Activated CD8-positive, alpha-beta T cell treated with anti-CD3 and anti-CD28 coated beads for 36 hours (primary cell): ENCODE measurements around the gene BLM. TPM values are rescaled to one million over a fixed set of nuclear protein-coding genes. Genes with fewer than 3 reads are reported as not detected.

Source experiments
- ATAC-seq: fragments of 200-7000 bp; cut with Tn5 transposase; one replicate; pipeline ENCODE4 v1.10.0; 2021; ENCODE audit warnings: mild to moderate bottlenecking, moderate library complexity
- CTCF ChIA-PET: fragments of 350-600 bp; sonication (Branson Sonifier 250); formaldehyde crosslinking; loops from one replicate; lab custom pipeline; 2021; ENCODE audit warnings: antibody characterized with exemption; lab: Charles Lee
- POLR2A ChIA-PET: fragments of 350-600 bp; sonication (Branson Sonifier 250); formaldehyde crosslinking; loops from one replicate; lab custom pipeline; 2021; ENCODE audit warnings: antibody characterized with exemption; lab: Charles Lee
- DNase-seq: peaks from one replicate; pipeline ENCODE4 v3.0.0-alpha.2; 2020
- H3K27ac Mint-ChIP-seq: one replicate; pipeline ENCODE4 v1.8.0; 2021; ENCODE audit warnings: mild to moderate bottlenecking, mixed read lengths
- H3K27me3 Mint-ChIP-seq: one replicate; pipeline ENCODE4 v1.8.0; 2021; ENCODE audit warnings: mixed read lengths
- H3K36me3 Mint-ChIP-seq: one replicate; pipeline ENCODE4 v1.8.0; 2021; ENCODE audit warnings: low read depth, mixed read lengths
- H3K4me1 Mint-ChIP-seq: one replicate; pipeline ENCODE4 v1.8.0; 2021; ENCODE audit warnings: low read depth, mixed read lengths
- H3K4me3 Mint-ChIP-seq: one replicate; pipeline ENCODE4 v1.8.0; 2021; ENCODE audit warnings: mild to moderate bottlenecking, moderate library complexity, mixed read lengths
- H3K9me3 Mint-ChIP-seq: one replicate; pipeline ENCODE4 v1.8.0; 2021; ENCODE audit warnings: mixed read lengths
- intact Hi-C: fragments of 100-400 bp; cut with micrococcal nuclease; formaldehyde crosslinking; loops from one replicate; pipeline ENCODE4 v1.10.0; 2022
- total RNA-seq, 2 experiments: library from RNA; stranded (reverse); gene quantifications; one replicate each; pipeline ENCODE4 v1.2.3, GENCODE V29; 2021
- TF ChIP-seq, protein P1 (sequence below): fragments of 200-600 bp; IDR thresholded peaks from one replicate; pipeline ENCODE4 v1.8.0; 2022; ENCODE audit warnings: antibody characterized with exemption, mild to moderate bottlenecking

BLM gene
- total RNA-seq, 2 experiments from 2014 or later = 45.2 to 53.6 TPM

DNA sequence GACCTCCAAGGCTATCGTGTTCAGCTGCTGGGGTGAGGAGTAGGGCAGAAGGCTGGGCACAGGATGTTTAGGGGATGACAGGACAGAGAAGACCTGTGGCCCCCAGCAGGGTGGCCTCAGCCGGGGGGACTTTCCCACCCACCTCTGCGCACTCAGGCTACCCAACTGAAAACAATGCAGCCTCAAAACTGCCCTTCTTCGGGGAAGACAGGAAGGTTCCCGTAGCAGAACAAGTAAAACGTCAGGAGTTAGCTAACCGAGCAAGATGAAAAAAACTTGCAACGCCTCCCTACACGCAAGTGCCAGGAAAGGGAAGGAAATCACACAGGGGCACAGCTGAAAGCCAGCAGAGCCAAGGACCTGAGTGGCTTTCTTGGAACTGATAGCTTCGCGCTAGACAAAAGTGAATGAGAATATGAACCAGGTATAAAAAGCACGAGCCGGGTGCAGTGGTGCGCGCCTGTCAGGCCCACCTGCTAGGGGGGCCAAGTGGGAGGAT, 112.8 kb downstream of the BLM start:
- no peaks in the 10 kb centered on the region for H3K36me3 Mint-ChIP-seq
- TF ChIP-seq, protein P1, sequence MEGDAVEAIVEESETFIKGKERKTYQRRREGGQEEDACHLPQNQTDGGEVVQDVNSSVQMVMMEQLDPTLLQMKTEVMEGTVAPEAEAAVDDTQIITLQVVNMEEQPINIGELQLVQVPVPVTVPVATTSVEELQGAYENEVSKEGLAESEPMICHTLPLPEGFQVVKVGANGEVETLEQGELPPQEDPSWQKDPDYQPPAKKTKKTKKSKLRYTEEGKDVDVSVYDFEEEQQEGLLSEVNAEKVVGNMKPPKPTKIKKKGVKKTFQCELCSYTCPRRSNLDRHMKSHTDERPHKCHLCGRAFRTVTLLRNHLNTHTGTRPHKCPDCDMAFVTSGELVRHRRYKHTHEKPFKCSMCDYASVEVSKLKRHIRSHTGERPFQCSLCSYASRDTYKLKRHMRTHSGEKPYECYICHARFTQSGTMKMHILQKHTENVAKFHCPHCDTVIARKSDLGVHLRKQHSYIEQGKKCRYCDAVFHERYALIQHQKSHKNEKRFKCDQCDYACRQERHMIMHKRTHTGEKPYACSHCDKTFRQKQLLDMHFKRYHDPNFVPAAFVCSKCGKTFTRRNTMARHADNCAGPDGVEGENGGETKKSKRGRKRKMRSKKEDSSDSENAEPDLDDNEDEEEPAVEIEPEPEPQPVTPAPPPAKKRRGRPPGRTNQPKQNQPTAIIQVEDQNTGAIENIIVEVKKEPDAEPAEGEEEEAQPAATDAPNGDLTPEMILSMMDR = no peak
- no peaks in the 10 kb centered on the region for H3K27me3 Mint-ChIP-seq
- DNase-seq (peak; percentile 86), ATAC-seq (peak; percentile 90)
- peak overlapping the region; percentile 44 for H3K4me3 Mint-ChIP-seq
- intact Hi-C loops = no loop called here
- CTCF ChIA-PET = interaction anchor here (0.6 to 1.4 kb wide), 6 partner anchors 8 to 173 kb away, joined by 3 to 6 read pairs (median 4); partner anchors contain the start of gene HDDC3
- peak overlapping the region; percentile 88 for H3K27ac Mint-ChIP-seq
- peaks cover 29% of the 10 kb centered on the region for H3K4me1 Mint-ChIP-seq
- no peaks in the 10 kb centered on the region for H3K9me3 Mint-ChIP-seq
- POLR2A ChIA-PET = interaction anchor here (0.9 to 2.8 kb wide), 10 partner anchors 8 to 55 kb away, joined by 3 to 16 read pairs (median 5); no protein-coding TSS in a partner anchor

GRCh38 chr15:90834626-90835025, 117.5 kb downstream of the BLM start:
- ATAC-seq = no peak
- Mint-ChIP-seq H3K4me3 (no peak overlapping the region), H3K9me3 (peaks cover 2% of the 10 kb centered on the region), H3K27me3 (no peaks in the 10 kb centered on the region), H3K4me1 (peaks cover 53% of the 10 kb centered on the region), H3K36me3 (no peaks in the 10 kb centered on the region), H3K27ac (peak overlapping the region; percentile 46)
- no peak for DNase-seq
- ChIA-PET POLR2A (interaction anchor here (1.2 kb wide), 1 partner anchor 39 kb away, joined by 3 read pairs; no protein-coding TSS in a partner anchor), CTCF (interaction anchor here (1.7 kb wide), 1 partner anchor 99 kb away, joined by 3 read pairs; no protein-coding TSS in a partner anchor)
- intact Hi-C loops = loop anchor here (5.0 kb wide), 1 partner anchor 38 kb away; no protein-coding TSS in a partner anchor
- TF ChIP-seq, protein P1 = no peak

GRCh38 chr15:90836296-90836871, 119.2 kb downstream of the BLM start:
- H3K4me1 Mint-ChIP-seq = peaks cover 45% of the 10 kb centered on the region
- intact Hi-C loops = loop anchor here (5.0 kb wide), 1 partner anchor 36 kb away; no protein-coding TSS in a partner anchor
- H3K4me3 Mint-ChIP-seq = no peak overlapping the region

DNA sequence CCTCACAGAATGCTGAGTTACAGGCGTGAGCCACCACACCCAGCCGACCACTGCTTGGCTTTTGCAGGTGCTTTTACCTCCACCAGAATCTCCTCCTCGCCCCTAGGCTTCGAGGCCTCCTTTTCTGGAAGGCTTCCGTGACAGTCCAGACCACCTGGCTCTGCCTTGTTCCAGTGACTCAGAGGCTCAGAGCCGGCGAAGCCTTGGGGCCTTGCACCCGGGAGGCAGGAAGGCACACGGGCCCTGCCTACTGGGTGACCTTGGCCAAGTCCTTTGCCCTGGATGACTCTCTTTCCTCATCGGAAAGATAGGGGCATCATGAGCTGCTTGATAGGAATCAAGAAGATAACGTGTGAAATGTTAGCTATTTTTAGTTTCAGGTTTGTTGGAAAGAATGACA, 119.9 kb downstream of the BLM start:
- intact Hi-C loops = loop anchor here (5.0 kb wide), 1 partner anchor 35 kb away; no protein-coding TSS in a partner anchor
- Mint-ChIP-seq H3K27ac (peak overlapping the region; percentile 97), H3K36me3 (no peaks in the 10 kb centered on the region), H3K9me3 (peaks cover 2% of the 10 kb centered on the region), H3K4me1 (peaks cover 45% of the 10 kb centered on the region), H3K27me3 (no peaks in the 10 kb centered on the region), H3K4me3 (peak overlapping the region; percentile 63)
- ChIA-PET POLR2A (interaction anchor here (0.7 to 4.6 kb wide), 6 partner anchors 14 to 120 kb away, joined by 3 to 27 read pairs (median 5); partner anchors contain the start of gene BLM), CTCF (interaction anchor here (0.7 to 3.3 kb wide), 5 partner anchors 19 to 187 kb away, joined by 3 to 16 read pairs (median 8); partner anchors contain the start of genes HDDC3 and MAN2A2)
- TF ChIP-seq, protein P1 = no peak
- no peak for ATAC-seq
- DNase-seq = peak; percentile 39

More at GRCh38 chr15:90836296-90836871, 119.2 kb downstream of the BLM start:
- Mint-ChIP-seq H3K27ac (peak overlapping the region; percentile 97), H3K27me3 (no peaks in the 10 kb centered on the region), H3K9me3 (peaks cover 2% of the 10 kb centered on the region), H3K36me3 (no peaks in the 10 kb centered on the region)
- DNase-seq = no peak
- CTCF ChIA-PET = interaction anchor here (2.4 kb wide), 1 partner anchor 67 kb away, joined by 8 read pairs; the partner anchor contains the start of gene MAN2A2
- no peak for ATAC-seq
- TF ChIP-seq, protein P1 = no peak
- POLR2A ChIA-PET = interaction anchor here (4.6 kb wide), 1 partner anchor 14 kb away, joined by 27 read pairs; no protein-coding TSS in a partner anchor
